HG03565 (cell line): Measurements from ENCODE around the gene COX5B.

Experiments
- ATAC-seq: cut with Tn5 transposase; IDR thresholded peaks from one replicate; pipeline ENCODE4 v1.9.1; 2021; ENCODE audit warnings: mild to moderate bottlenecking, moderate library complexity; ENCODE audit not compliant: unreplicated experiment

COX5B gene

DNA sequence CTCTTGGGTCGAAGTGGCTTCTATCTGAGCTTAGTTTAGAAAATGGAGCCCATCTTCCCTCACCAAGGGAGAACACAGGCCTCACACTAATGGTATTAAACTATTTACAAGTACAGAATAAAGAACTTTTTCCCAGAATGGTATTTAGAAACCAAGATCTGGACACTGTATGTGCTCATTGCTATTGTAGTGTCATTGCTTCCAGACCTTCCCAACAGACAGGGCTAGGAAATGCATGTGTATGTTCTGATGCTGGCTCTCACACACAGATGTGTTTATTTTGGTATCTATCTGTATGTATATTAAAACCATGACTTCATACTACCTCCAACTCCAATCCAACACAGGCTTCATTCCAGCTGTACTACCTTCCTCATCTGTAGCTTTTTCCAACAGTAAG is 8.0 kb downstream of the COX5B start:
- ATAC-seq, result no peak

DNA sequence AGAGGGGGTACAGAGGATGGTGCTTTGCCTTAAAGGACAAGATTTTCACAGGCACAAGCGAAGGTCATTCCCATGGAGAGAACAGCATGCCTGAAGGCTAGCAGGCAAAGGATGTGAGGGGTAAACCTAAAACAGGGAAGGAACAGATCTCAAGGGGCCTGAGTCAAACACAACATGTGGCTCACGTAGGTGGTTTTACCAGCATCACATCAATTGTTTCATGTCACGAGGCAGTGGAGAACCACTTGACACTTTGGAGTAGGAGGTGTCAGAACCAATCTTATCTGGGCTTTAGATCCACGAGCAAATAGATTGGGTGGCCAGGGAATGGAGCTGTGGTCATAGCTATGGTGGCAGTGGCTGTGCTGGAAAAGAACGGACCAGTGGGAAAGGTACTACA is 8.4 kb downstream of the COX5B start:
- no peak for ATAC-seq

GRCh38 chr2:97654791-97655190 is 8.9 kb downstream of the COX5B start:
- ATAC-seq, result no peak

- ATAC-seq, result no peak
These were observed 10.4 kb downstream of the COX5B start for GRCh38 chr2:97656129-97656755.

GRCh38 chr2:97656905-97657587 is 11.2 kb downstream of the COX5B start:
- ATAC-seq, result no peak

- ATAC-seq, result no peak
These were observed 12.3 kb downstream of the COX5B start for GRCh38 chr2:97657986-97658690.

GRCh38 chr2:97658691-97659157 is 12.9 kb downstream of the COX5B start:
- no peak for ATAC-seq

- ATAC-seq, result no peak
These were observed 13.6 kb downstream of the COX5B start for GRCh38 chr2:97659256-97660043.

- no peak for ATAC-seq
These were observed 14.3 kb downstream of the COX5B start for GRCh38 chr2:97660044-97660774.

DNA sequence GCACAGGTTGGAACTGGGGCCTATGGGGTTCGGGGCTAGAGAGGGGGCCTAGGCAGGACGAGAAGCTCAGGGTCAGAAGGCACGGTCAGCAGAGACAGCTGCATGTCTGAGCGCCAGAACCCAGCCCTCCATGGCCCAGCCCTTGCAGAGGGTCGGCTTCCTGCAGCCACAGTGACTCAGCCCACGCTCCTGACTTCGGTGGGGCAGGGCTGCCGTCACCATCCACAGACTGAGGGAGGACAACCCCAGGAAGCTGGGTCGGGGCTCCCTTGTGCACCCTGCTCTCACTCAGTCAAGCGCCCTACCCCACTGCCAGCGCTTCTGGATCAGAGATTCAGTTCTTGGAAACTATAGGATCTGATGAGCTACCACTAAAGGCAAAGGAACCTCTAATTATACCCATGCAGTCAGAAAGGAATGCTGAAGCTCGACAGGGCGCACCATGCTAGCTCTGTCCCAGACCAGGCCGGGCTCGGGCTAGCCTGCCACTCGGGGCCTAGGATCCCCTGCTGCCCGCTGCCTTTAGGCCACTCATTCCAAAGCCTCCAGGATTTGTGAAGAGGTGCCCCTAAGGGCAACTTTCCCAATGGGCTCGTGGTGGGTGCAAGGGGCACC is 15.0 kb downstream of the COX5B start:
- ATAC-seq, result no peak

- ATAC-seq, result no peak
These were observed 16.1 kb downstream of the COX5B start for GRCh38 chr2:97661927-97662326.

- ATAC-seq, result no peak
These were observed 16.6 kb downstream of the COX5B start for GRCh38 chr2:97662386-97662894.

GRCh38 chr2:97662895-97663625 is 17.2 kb downstream of the COX5B start:
- peak; percentile 25 for ATAC-seq

DNA sequence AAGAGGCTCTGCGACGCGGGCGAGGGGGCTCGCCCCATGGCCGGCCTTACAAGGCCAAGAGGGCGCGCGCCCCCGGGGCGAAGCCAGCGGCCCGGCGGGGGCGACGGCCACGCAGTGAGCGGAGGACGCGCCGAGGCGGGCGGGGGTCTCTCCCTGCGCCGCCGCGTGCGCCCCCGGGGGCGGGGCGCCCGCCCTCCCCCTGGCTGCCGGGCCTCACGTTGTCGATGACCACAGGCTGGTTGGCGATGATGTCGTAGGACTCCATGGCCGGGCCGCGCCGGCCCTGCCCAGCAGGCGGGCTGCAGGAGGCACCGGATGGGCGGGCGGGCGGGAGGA is 17.7 kb downstream of the COX5B start:
- no peak for ATAC-seq

- peak; percentile 86 for ATAC-seq
These were observed 18.2 kb downstream of the COX5B start, which contains the start of gene ACTR1B for GRCh38 chr2:97663962-97664635. ACTR1B (minus strand) TSS chr2:97664044; CDS start chr2:97663890, 154 bp downstream.

DNA sequence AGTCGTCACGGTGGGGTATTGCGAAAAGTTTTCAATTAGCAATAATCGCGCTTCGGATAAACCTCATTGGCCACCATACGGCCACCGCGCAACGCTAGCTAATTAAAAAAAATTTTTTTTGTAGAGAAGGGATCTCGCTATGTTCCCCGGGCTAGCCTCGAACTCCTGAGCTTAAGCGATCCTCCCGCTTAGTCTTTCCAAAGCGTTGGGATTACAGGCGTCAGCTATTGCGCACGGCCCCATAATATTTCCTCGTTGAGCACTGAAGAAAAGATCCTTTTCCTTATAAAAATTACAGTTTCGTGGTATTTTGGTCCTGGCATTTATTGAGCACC is 18.7 kb downstream of the COX5B start:
- no peak for ATAC-seq

DNA sequence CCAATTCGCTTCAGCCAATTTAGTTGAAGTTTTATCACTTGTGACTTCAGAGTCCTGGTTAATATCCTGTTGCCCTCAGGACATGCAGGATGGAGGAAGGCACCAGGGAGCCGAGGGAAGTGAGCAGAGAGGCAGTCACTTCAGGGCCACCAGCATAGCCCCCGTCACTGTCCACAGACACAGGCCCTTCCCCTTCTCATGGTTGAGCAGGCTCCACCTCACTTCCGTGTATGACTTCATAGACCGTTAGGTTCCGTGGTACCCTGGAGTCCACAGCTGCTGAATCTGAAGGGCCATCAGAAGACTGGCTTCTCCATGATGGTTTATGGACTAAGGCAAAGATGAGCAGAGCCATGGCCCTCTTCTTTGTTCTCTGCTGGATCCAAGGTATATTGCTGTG is 23.6 kb downstream of the COX5B start, which contains the start of gene C2orf92:
TSS of gene C2orf92 (plus strand) at position 266 of the 400 bp plus-strand sequence. CDS start at position 342, 76 bp downstream.
- no peak for ATAC-seq

GRCh38 chr2:97670471-97670870 is 24.6 kb downstream of the COX5B start:
- ATAC-seq, result no peak

DNA sequence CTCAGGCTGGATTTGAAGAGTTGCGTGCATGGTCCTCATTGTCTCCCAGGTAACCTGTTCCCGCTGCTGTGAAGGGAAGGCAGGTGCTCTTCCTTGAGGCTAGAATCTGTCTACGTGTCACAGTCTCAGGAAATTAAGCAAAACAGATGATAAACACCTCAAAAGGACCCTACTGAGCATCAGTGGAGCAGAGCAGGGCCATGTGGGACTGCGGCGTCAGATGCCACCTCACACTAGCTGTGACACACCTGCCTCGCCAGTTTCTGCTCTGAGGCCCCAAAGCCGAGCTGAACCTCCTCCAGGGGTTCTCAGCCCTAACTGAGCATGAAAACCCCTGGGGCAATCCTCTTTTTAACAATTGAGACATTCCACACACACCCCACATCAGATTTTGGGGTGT is 25.7 kb downstream of the COX5B start:
- no peak for ATAC-seq
